GM19452 (cell line): ENCODE measurements around the gene CDK7.
"Not testable (repeated sequence)": the region's sequence is repeated elsewhere in the genome, so short reads cannot be mapped to it uniquely, and the experiment has no call there.

Source experiments
- ATAC-seq: cut with Tn5 transposase; IDR thresholded peaks from one replicate; pipeline ENCODE4 v1.9.1; 2021; ENCODE audit not compliant: unreplicated experiment

Gene CDK7

DNA sequence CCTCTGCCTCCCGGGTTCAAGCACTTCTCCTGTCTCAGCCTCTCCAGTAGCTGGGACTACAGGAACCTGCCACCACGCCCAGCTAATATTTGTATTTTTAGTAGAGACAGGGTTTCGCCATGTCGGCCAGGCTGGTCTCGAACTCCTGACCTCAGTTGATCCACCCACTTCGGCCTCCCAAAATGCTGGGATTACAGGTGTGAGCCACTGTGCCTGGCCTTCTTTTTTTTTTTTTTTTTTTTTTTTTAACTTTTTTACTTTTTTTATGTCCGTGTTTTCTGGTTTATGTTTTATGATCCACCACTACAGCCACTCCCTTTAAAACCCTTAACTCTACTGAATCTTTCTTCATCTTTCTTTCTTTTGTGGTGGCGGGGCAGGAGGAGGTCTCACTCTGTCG is 2.0 kb downstream of the CDK7 start:
- not testable (repeated sequence) for ATAC-seq

DNA sequence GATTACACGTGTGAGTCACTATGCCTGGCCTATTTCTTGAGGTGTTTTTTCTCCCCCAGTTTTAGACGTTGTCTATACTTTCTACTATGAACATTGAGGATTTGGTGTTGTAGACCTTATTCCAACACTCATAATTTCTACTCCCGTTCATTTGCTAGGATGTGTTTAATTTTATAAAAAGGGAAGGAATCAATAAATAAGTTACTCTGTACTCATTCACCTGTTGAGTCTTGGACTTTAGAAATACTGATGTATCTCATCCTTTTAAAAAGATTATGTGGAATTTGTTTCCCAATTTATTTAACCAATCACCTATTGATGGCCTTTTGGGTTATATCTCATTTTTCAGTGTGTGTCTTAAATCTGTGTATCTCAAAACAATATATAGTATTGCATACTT is 3.2 kb downstream of the CDK7 start:
- no peak for ATAC-seq

GRCh38 chr5:69238760-69239251 is 4.1 kb downstream of the CDK7 start:
- no peak for ATAC-seq

DNA sequence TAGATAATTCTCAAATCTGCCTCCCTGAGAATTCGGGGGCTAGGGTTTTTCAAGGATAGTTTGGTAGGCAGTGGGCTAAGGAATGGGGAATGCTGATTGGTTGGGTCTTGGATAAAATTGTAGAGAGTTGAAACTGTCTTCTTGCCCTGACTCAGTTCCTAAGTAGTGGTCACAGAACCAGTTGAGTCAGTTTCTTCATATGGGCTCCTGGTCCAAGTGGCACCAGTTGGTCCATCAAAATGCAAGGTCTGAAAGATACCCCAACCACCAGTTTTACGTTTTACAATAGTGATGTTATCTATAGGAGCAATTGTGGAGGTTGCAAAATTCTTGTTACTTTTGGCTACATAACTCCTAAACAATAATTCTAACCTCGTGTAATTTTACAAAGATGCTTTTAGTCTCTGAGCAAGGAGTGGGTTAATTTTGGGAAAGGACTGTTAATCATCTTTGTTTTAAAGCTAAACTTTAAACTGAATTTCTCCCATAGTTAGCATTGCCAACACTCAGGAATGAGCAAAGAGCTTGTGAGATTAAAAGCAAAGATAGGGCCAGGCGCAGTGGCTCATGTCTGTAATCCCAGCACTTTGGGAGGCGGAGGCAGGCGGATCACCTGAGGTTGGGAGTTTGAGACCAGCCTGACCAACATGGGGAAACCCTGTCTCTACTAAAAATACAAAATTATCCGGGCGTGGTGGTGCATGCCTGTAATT is 7.7 kb downstream of the CDK7 start:
- ATAC-seq = no peak

GRCh38 chr5:69245031-69245430 is 10.3 kb downstream of the CDK7 start:
- no peak for ATAC-seq

DNA sequence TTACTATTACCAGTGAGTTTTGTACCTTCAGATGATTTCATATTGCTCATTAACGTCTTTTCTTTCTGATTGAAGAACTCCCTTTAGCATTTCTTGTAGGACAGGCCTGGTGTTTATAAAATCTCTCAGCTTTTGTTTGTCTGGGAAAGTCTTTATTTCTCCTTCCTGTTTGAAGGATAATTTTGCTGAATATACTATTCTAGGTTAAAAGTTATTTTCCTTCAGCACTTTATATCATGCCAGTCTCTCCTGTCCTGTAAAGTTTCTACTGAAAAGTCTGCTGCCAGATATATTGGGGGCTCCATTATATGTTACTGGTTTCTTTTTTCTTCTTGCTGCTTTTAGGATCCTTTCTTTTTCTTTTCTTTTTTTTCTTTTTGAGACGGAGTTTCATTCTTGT is 13.3 kb downstream of the CDK7 start:
- no peak for ATAC-seq

- no peak for ATAC-seq
Measured at GRCh38 chr5:69250593-69250992, 15.9 kb downstream of the CDK7 start.

GRCh38 chr5:69252437-69252836 is 17.8 kb downstream of the CDK7 start:
- ATAC-seq = no peak

DNA sequence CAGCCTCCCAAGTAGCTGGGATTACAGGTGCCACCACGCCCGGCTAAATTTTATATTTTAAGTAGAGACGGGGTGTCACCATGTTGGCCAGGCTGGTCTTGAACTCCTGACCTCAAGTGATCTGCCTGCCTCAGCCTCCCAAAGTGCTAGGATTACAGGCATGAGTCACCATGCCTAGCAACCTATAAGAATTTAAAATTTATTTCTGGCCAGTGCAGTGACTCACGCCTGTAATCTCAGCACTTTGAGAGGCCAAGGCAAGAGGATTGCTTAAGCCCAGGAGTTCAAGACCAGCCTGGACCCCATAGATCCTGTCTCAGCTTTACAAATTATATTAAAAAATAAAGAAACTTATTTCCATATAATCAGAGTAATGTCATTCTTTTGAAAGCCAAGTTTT is 21.3 kb downstream of the CDK7 start:
- ATAC-seq = not testable (repeated sequence)

- no peak for ATAC-seq
Measured at GRCh38 chr5:69257577-69257976, 22.9 kb downstream of the CDK7 start.

GRCh38 chr5:69261034-69261433 is 26.3 kb downstream of the CDK7 start:
- ATAC-seq = no peak

DNA sequence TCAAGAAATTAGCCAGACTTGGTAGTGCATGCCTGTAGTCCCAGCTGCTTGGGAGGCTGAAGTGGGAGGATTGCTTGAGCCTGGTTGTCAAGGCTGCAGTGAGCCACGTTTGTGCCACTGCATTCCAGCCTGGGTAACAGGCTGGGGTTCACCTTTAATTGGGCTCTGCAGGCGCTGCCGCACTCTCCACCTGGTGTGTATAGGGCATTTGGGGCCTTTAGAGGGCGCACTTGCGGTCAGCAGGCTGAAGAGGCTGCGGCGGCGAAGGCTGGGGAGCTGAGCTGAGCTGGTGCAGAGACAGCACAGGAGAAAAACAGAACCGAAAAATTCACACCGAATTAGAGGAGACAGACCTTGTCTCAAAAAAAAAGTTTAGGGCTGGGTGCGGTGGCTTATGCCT is 31.2 kb downstream of the CDK7 start:
- no peak for ATAC-seq

DNA sequence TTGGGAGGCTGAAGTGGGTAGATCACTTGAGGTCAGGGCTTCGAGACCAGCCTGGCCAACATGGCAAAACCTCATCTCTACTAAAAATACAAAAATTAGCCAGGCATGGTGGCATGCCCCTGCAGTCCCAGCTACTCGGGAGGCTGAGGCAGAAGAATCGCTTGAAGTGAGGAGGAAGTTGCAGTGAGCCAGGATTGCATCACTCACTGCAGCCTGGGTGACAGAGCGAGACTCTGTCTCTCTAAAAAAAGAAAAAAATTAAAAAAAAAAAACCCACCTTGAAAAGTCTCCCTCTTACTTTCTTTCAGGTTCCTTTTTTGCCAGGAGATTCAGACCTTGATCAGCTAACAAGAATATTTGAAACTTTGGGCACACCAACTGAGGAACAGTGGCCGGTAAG is 34.2 kb downstream of the CDK7 start:
- no peak for ATAC-seq

DNA sequence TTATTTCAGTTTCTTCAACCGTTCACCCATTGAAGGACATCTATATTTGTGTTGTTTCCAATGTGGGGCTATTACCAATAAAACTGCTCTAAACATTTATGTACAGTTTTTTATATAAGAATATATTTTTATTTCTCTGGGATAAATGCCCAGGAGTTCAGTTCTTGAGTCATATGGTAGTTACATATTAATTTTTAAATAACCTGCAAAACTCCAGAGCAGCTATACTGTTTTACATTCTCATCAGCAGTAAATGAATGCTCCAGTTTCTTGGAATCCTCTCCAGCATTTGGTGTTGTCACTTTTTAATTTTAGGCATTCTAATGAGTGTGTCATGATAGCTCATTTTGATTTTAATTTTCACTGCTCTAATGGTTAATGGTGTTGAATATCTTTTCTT is 36.2 kb downstream of the CDK7 start:
- ATAC-seq = no peak

DNA sequence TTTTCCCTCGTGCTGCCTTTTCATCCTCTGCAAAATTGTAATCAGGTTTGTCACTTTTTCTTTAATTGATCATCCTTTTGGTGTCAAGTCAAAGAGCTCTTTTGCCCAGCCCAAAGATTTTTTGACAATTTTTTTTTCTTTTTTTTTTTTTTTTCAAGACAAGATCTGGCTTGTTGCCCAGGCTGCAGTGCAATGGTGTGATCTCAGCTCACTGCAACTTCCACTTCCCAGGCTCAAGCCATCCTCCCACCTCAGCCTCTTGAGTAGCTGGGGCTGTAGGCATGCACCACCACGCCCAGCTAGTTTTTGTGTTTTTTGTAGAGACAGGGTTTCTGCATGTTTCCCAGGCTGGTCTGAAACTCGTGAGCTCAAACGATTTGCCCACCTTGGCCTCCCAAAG is 36.7 kb downstream of the CDK7 start:
- no peak for ATAC-seq

GRCh38 chr5:69275563-69275962 is 40.9 kb downstream of the CDK7 start:
- ATAC-seq = no peak

DNA sequence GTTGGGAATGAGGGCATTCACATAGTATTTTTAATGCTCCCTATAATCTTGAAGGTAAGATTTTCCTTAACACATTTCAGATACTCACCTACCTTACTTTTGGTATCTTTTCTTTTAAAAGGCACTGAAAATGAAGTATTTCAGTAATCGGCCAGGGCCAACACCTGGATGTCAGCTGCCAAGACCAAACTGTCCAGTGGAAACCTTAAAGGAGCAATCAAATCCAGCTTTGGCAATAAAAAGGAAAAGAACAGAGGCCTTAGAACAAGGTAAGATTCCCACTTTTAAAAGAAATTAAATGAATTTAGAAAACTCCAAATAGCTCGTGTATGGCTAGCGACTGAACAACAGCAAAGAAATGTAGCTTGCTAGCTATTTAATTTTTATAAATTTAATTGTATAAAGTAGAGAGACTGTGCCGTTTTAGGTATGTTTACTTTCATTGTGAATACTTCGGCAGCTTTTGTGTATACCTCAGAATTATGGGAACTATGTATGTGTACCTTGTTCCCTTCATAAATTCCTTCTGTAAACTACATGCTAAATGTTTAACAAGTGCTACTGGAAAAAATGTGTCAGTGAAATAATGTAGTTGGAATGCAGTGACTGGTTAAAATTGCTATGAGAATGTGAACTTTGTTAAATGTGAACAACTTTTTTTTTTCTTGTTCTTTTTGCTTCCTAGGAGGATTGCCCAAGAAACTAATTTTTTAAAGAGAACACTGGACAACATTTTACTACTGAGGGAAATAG is 41.9 kb downstream of the CDK7 start:
- ATAC-seq = no peak

GRCh38 chr5:69279517-69279916 is 44.8 kb downstream of the CDK7 start:
- no peak for ATAC-seq

DNA sequence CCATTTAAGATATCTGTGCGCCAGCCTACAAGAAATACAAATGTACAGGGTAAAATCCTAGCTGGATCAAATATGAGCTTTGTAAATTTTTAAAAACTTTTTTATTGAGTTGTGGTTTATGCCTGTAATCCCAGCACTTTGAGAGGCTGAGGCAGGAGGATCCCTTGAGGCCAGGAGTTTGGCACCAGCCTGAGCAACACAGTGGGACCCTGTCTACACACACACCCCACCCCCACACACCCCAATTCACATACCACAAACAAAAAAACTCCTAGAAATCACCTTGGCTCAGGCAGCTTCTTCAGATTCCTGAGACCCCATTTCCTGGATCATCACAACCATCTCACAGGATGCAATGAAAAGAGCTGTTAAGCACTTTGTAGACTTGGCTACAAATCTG is 46.4 kb downstream of the CDK7 start:
- no peak for ATAC-seq

GRCh38 chr5:69284203-69284602 is 49.5 kb downstream of the CDK7 start:
- ATAC-seq = no peak

DNA sequence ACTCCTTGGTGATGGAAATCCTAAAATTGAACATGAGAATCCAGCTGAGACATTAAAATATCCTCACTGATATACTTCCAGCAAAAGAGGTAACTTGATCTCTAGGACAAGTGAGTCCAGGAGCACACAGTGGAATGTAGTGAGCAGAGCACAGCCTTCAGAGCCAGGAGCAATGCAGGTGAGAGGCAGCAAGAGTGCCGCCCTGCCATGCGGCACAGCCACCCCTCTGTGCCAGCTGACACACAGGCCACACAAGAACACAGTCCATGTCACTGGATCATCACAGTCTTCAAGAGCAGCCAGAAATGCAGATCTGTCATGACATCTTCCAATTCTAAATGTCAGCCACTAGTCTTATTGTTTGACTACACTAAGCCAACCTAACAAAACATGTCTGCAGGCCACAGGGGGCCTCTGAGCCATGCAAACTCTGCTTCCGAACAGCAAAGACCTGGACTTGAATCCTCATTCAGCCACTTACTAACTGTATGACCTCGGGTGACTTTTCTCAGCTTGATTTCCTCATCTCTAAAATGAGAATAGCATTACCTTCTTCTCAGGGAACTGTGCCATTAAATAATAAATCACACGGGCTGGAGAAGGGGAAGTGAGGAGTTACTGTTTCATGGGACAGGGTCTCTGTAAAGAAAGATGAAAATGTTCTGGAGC is 50.9 kb downstream of the CDK7 start:
- ATAC-seq = no peak

DNA sequence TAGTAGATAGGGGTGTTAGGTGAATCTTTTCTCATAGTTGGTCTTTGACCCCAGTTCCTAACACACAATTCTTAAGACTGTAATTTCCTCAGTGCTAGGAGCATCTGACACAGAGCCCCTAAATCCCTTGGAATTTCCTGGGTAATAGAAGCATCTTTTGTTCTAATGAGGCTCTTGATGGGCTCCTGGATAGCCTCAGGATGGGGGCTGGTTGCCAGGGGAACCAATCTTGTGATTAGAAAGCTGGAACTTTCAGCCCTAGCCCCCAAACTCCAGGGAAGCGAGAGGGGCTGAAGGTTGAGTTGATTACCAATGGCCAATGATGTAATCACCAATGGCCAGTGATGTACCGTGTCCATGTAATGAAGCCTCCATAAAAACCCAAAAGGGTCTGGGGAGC is 53.4 kb downstream of the CDK7 start:
- ATAC-seq = no peak
